MM.1S (cell line): ENCODE data around the gene SLC13A4.
"Not testable (repeated sequence)": the region's sequence is repeated elsewhere in the genome, so short reads cannot be mapped to it uniquely, and the experiment has no call there.

Experiments
- DNase-seq: peaks from one replicate; pipeline ENCODE4 v3.0.0-alpha.2; 2015
- H2AFZ ChIP-seq: fragments of 300-600 bp; sonication (generic); 2 replicates; pipeline ENCODE4 v1.6.0; 2016; ENCODE audit warnings: antibody characterized with exemption, low read length
- H3F3A ChIP-seq: fragments of 300-600 bp; sonication (generic); 2 replicates; pipeline ENCODE4 v1.6.1; 2016; ENCODE audit warnings: mild to moderate bottlenecking, antibody characterized with exemption, low read length, moderate library complexity, mixed read lengths; ENCODE audit not compliant: insufficient read depth
- H3K27ac ChIP-seq: fragments of 300-600 bp; sonication (generic); 2 replicates; pipeline ENCODE4 v1.5.1; 2016; ENCODE audit warnings: mild to moderate bottlenecking, low read length
- H3K27me3 ChIP-seq: fragments of 300-600 bp; sonication (generic); replicated peaks from 2 replicates; pipeline ENCODE4 v1.6.0; 2016; ENCODE audit warnings: low read length; ENCODE audit not compliant: insufficient read depth
- H3K36me3 ChIP-seq: fragments of 300-600 bp; sonication (generic); replicated peaks from 2 replicates; pipeline ENCODE4 v1.6.1; 2016; ENCODE audit warnings: mild to moderate bottlenecking, low read length, mixed read lengths; ENCODE audit not compliant: insufficient read depth
- H3K4me1 ChIP-seq: fragments of 300-600 bp; sonication (generic); 2 replicates; pipeline ENCODE4 v1.6.1; 2016; ENCODE audit warnings: low read length, mixed read lengths
- H3K4me2 ChIP-seq: fragments of 300-600 bp; sonication (generic); 2 replicates; pipeline ENCODE4 v1.6.0; 2016; ENCODE audit warnings: low read depth, low read length
- H3K4me3 ChIP-seq: fragments of 300-600 bp; sonication (generic); 2 replicates; pipeline ENCODE4 v1.5.1; 2016; ENCODE audit warnings: low read length, mixed read lengths
- H3K79me2 ChIP-seq: fragments of 300-600 bp; sonication (generic); 2 replicates; pipeline ENCODE4 v1.6.1; 2016; ENCODE audit warnings: mixed run types, low read length, mixed read lengths
- H3K9ac ChIP-seq: fragments of 300-600 bp; sonication (generic); 2 replicates; pipeline ENCODE4 v1.6.1; 2016; ENCODE audit warnings: low read length, mixed read lengths
- H3K9me2 ChIP-seq: fragments of 300-600 bp; sonication (generic); replicated peaks from 2 replicates; pipeline ENCODE4 v1.6.1; 2016; ENCODE audit warnings: mild to moderate bottlenecking, low read length, mixed read lengths; ENCODE audit not compliant: insufficient read depth
- H3K9me3 ChIP-seq: fragments of 300-600 bp; sonication (generic); replicated peaks from 2 replicates; pipeline ENCODE4 v1.6.1; 2016; ENCODE audit warnings: mild to moderate bottlenecking, low read length, mixed read lengths; ENCODE audit not compliant: insufficient read depth
- H4K20me1 ChIP-seq: fragments of 300-600 bp; sonication (generic); 2 replicates; pipeline ENCODE4 v1.6.1; 2016; ENCODE audit warnings: mild to moderate bottlenecking, low read length, moderate library complexity, mixed read lengths; ENCODE audit not compliant: insufficient read depth
- CTCF ChIP-seq: fragments of 300-600 bp; sonication (generic); IDR thresholded peaks from 2 replicates; pipeline ENCODE4 v1.5.1; 2016; ENCODE audit warnings: antibody characterized with exemption, low read length, mixed read lengths
- EZH2 ChIP-seq: fragments of 300-600 bp; sonication (generic); optimal IDR thresholded peaks from 2 replicates; pipeline ENCODE3; 2017; ENCODE audit warnings: low read depth, mild to moderate bottlenecking, antibody characterized with exemption, low read length, mixed read lengths
- EZH2phosphoT487 ChIP-seq: fragments of 300-600 bp; sonication (generic); IDR thresholded peaks from 2 replicates; pipeline ENCODE4 v1.6.1; 2018; ENCODE audit warnings: antibody characterized with exemption, low read length

The SLC13A4 gene

DNA sequence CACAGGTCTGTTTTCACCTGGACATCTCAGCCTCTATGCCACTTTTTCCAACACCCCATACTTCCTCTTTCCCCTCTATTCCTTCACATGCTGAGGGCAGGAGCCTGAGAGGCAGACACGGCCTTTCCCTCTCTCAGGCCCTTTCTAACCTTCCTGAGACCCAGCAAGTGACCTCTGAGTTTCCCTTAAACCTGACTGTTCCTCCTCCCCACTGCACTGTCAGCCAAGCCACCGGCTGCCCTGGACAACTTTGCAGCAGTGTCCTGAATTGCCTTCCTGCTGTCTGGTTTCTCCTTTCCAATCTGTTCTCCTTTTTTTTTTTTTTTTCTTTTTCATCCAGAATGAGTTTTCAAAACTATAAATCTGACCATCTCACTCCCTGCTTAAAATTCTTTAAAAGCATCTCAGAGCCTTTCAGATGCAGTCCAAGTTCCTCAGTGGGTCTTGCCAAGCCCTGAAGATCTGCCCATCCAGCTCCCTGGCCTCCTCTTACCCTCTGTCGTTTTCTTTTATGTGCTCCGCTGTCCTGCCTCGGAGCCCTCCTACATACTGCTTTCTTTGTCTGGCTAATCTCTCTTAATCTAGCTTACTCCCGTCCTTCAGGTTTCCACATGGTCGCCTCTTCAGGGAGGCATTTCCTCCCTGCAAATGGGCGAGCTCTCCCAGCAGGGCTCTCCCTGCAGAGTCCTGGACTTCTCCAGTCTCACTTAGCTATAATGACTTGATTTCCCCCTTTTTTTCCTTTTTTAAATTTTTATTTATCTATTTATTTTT, 30.5 kb downstream of the SLC13A4 start:
- Histone ChIP-seq H3K36me3 (no peaks in the 10 kb centered on the region), H3K9ac (no peak overlapping the region), H4K20me1 (no peaks in the 10 kb centered on the region), H2AFZ (no peak overlapping the region), H3K27me3 (no peaks in the 10 kb centered on the region), H3K9me2 (no peaks in the 10 kb centered on the region), H3K4me2 (no peak overlapping the region), H3K9me3 (no peaks in the 10 kb centered on the region), H3F3A (no peaks in the 10 kb centered on the region), H3K27ac (no peak overlapping the region), H3K4me1 (no peaks in the 10 kb centered on the region), H3K4me3 (no peak overlapping the region), H3K79me2 (no peaks in the 10 kb centered on the region)
- DNase-seq = no peak
- no peak for TF ChIP-seq EZH2
- no peak for TF ChIP-seq EZH2phosphoT487
- TF ChIP-seq CTCF = no peak

- Histone ChIP-seq H3K4me1 (no peaks in the 10 kb centered on the region), H3K36me3 (no peaks in the 10 kb centered on the region), H3K9me2 (no peaks in the 10 kb centered on the region), H3K4me2 (no peak overlapping the region), H4K20me1 (no peaks in the 10 kb centered on the region), H3K27me3 (no peaks in the 10 kb centered on the region), H2AFZ (no peak overlapping the region), H3K27ac (no peak overlapping the region), H3K9ac (no peak overlapping the region), H3K4me3 (no peak overlapping the region), H3K79me2 (no peaks in the 10 kb centered on the region), H3F3A (no peaks in the 10 kb centered on the region), H3K9me3 (no peaks in the 10 kb centered on the region)
- TF ChIP-seq CTCF = no peak
- no peak for TF ChIP-seq EZH2phosphoT487
- no peak for TF ChIP-seq EZH2
- no peak for DNase-seq
These were observed 34.4 kb downstream of the SLC13A4 start for GRCh38 chr7:135693558-135693957.

DNA sequence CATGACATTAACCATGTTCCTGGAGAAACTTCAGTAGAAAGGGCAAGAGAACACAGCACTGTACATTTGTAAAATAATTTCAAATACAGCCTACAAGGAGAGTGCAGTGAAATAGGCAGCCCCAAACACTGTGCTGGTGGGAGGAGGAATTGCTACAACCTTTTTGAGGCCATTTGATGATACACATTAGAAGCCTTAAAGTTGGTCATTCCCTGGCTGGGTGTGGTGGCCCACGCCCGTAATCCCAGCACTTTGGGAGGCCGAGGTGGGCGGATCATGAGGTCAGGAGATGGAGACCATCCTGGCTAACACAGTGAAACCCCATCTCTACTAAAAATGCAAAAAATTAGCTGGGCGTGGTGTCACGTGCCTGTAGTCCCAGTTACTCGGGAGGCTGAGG, 35.4 kb downstream of the SLC13A4 start:
- not testable (repeated sequence) for H3K9me2 ChIP-seq, H3K79me2 ChIP-seq, H2AFZ ChIP-seq, H3K9me3 ChIP-seq, DNase-seq, H3K4me2 ChIP-seq, H3K4me1 ChIP-seq, H3K27me3 ChIP-seq, H4K20me1 ChIP-seq, H3F3A ChIP-seq, H3K27ac ChIP-seq, H3K36me3 ChIP-seq, H3K4me3 ChIP-seq, H3K9ac ChIP-seq

DNA sequence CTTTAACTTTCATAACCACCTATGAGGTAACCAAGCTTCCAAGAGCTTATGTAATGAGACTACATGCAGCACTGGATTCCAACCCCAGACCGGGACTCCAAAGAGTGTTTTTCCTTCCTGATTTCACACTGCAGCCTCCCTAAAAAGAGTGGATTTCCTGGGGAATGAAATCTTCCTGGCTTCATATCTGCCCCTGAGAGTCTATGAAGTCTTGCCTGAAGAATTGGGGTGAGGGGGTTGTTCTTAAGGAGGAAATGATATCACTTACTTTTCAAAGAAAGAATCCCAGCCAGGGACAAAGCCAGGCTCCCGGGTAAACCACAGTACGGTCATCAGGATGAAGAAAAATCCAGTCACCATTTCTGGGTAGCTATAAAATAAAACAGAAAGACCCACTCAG, 35.9 kb downstream of the SLC13A4 start:
- no peak overlapping the region for H3K27ac ChIP-seq

More for the DNA sequence above, 35.9 kb downstream of the SLC13A4 start:
- Histone ChIP-seq H3F3A (no peaks in the 10 kb centered on the region), H3K9me3 (no peaks in the 10 kb centered on the region), H2AFZ (no peak overlapping the region), H3K9ac (no peak overlapping the region), H3K79me2 (no peaks in the 10 kb centered on the region), H3K27me3 (no peaks in the 10 kb centered on the region), H3K9me2 (no peaks in the 10 kb centered on the region), H4K20me1 (no peaks in the 10 kb centered on the region), H3K36me3 (no peaks in the 10 kb centered on the region), H3K4me3 (no peak overlapping the region), H3K4me2 (no peak overlapping the region), H3K4me1 (no peaks in the 10 kb centered on the region)
- TF ChIP-seq CTCF (no peak), EZH2phosphoT487 (no peak), EZH2 (no peak)
- no peak for DNase-seq
